WERI-Rb-1 (cell line): Measurements from ENCODE around the gene KNSTRN.
A peak's percentile ranks its signal among the peaks of the same experiment; 100 is the strongest.

Experiments used
- DNase-seq: peaks from one replicate; pipeline ENCODE4 v3.0.0-alpha.2; 2020
- H3K27ac ChIP-seq: fragments of 250-450 bp; sonication (Bioruptor Pico); 2 replicates; pipeline ENCODE4 v1.5.1; 2020; ENCODE audit warnings: mild to moderate bottlenecking, moderate library complexity
- H3K27me3 ChIP-seq: fragments of 250-450 bp; sonication (Bioruptor Pico); 2 replicates; pipeline ENCODE4 v1.5.1; 2021; ENCODE audit warnings: mild to moderate bottlenecking, low read depth, moderate library complexity; ENCODE audit not compliant: insufficient read depth, severe bottlenecking
- H3K36me3 ChIP-seq: fragments of 250-450 bp; sonication (Bioruptor Pico); 2 replicates; pipeline ENCODE4 v1.5.1; 2020; ENCODE audit warnings: mild to moderate bottlenecking, moderate library complexity
- H3K4me3 ChIP-seq: 2 replicates; pipeline ENCODE4 v1.5.1; 2011; ENCODE audit warnings: low read depth, mild to moderate bottlenecking, control low read depth, low read length
- H3K9me3 ChIP-seq: fragments of 250-450 bp; sonication (Bioruptor Pico); 2 replicates; pipeline ENCODE4 v1.5.1; 2021; ENCODE audit warnings: mild to moderate bottlenecking, moderate library complexity; ENCODE audit not compliant: severe bottlenecking
- TF ChIP-seq, protein P1 (sequence below): IDR thresholded peaks from 2 replicates; pipeline ENCODE4 v1.5.1; 2011; ENCODE audit warnings: low read depth, mild to moderate bottlenecking, control low read depth, inconsistent platforms, low read length

KNSTRN gene

DNA sequence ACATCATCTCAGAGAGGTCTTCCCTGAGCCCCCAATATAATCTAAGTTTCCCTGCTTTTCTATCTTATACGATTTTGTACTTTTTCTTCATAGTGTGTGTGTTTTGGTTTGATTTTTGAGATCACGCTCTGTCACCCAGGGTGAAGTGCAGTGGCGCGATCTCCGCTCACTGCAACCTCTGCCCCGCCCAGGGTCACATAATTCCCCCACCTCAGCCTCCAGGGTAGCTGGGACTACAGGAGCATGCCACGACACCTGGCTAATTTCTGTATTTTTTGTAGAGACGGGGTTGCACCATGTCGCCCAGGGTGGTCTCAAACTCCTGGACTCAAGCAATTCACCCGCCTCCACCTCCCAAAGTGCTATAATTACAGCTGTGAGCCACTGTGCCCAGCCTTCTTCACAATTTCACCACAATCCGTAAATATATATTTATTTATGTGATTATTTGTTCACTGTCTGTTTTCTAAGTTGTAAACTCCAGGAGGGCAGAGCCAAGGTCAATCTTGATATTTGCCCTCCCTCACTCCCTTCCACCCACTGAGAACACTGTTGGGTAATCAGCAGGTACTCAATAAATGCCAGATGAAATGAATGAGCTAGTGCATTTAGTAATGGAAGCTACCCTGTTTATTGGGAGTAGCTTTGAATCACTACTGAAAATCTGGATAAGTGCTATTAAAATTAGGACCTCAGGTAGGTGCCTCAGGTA is 547 bp upstream of the KNSTRN start:
- H3K36me3 ChIP-seq: peaks cover 26% of the 10 kb centered on the region
- H3K27ac ChIP-seq: peak overlapping the region; percentile 33; the same call in 1 of the 2 replicates
- no peaks in the 10 kb centered on the region for H3K27me3 ChIP-seq
- no peak overlapping the region for H3K4me3 ChIP-seq
- TF ChIP-seq, protein P1, sequence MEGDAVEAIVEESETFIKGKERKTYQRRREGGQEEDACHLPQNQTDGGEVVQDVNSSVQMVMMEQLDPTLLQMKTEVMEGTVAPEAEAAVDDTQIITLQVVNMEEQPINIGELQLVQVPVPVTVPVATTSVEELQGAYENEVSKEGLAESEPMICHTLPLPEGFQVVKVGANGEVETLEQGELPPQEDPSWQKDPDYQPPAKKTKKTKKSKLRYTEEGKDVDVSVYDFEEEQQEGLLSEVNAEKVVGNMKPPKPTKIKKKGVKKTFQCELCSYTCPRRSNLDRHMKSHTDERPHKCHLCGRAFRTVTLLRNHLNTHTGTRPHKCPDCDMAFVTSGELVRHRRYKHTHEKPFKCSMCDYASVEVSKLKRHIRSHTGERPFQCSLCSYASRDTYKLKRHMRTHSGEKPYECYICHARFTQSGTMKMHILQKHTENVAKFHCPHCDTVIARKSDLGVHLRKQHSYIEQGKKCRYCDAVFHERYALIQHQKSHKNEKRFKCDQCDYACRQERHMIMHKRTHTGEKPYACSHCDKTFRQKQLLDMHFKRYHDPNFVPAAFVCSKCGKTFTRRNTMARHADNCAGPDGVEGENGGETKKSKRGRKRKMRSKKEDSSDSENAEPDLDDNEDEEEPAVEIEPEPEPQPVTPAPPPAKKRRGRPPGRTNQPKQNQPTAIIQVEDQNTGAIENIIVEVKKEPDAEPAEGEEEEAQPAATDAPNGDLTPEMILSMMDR: no peak
- no peak for DNase-seq
- no peaks in the 10 kb centered on the region for H3K9me3 ChIP-seq

DNA sequence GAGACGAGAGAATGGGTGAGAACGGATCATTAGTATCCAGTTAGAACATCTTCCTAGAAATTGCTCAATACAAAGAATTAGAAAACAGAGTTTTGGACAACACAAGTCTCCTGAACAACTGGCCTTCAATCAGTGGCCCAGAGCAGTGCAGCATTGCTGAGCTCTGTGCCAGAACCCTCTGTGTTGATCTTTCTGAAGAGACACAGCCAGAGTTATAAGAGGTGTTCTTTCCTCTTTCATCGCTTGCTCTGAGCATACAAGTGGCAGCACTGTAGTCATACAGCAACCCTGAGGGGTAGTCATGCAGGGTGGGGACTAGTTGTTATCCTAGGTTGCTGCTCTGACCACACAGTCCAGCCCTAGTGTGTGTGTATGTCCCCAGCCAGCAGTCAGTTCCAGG is 4.0 kb downstream of the KNSTRN start:
- Histone ChIP-seq H3K36me3 (peaks cover 71% of the 10 kb centered on the region), H3K27ac (no peak overlapping the region)

DNA sequence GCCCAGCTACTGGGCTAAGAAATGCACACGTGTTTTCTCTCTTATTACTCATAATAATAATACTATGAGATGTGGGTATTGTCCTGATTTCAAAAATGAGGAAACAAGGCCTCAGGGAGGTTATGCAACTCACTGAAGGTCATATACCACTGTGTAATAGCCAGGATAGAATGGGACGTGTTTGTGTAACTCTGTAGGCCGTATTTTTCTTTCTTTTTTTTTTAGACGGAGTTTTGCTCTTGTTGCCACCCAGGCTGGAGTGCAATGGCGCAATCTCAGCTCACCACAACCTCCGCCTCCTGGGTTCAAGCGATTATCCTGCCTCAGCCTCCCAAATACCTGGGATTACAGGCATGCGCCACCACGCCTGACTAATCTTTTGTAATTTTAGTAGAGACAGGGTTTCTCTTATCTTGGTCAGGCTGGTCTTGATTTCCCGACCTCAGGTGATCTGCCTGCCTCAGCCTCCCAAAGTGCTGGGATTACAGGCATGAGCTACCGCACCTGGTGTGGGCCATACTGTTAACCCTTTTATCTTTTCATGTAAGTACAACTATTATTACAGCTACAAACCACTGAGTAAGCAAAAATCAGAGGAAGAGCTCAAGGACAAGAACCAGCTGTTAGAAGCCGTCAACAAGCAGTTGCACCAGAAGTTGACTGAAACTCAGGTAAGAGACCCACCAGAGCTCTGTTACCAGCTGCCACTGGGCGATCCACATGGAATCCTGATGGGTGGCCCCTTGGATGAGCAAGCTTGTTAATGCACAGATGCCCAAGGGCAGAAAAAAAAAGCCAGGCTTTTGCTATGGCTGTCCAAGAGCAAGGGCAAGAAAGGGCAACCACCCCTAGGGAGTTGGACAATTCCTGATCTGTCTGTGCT is 6.7 kb downstream of the KNSTRN start:
- H3K27me3 ChIP-seq: no peaks in the 10 kb centered on the region
- DNase-seq: no peak
- H3K4me3 ChIP-seq: no peak overlapping the region
- TF ChIP-seq, protein P1: no peak
- H3K36me3 ChIP-seq: peaks cover 98% of the 10 kb centered on the region
- no peaks in the 10 kb centered on the region for H3K9me3 ChIP-seq
- no peak overlapping the region for H3K27ac ChIP-seq

More for the DNA sequence above, 4.0 kb downstream of the KNSTRN start:
- TF ChIP-seq, protein P1: no peak
- Histone ChIP-seq H3K27me3 (no peaks in the 10 kb centered on the region), H3K9me3 (no peaks in the 10 kb centered on the region), H3K4me3 (no peak overlapping the region)
- no peak for DNase-seq

DNA sequence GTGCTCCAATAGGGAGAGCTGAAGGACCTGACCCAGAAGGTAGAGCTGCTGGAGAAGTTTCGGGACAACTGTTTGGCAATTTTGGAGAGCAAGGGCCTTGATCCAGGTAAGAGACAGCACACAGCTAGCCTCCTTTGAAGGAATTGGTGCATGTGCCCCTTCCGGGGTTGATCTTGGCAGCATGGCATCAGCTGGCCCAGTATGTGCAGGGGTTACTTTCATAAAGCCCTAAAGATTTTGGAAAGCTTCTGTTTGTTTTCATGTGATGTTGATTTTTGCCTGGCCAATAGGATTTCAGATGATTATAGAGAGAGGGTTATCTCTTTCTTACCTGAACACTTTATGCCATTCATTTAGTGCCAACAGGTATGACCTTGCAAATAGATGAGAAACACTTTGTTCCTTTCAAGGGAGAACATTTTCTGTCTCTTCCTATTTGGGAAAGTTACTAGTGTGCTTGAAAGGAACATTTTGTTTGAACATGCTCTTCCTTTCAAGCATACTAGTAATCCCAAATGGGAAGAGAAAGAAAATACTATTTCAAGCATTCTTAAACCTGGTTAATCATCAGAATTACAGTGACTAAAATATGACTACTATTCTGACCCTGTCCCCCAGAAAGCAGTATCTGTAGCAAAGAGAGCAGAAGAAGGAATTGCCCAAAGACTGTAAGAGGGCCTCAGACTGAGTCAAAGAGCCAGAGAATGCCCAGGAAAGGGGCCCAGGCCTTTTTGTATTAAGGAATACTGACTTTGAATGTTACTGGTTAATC is 7.5 kb downstream of the KNSTRN start:
- Histone ChIP-seq H3K9me3 (no peaks in the 10 kb centered on the region), H3K27me3 (no peaks in the 10 kb centered on the region), H3K36me3 (peaks cover 93% of the 10 kb centered on the region), H3K4me3 (no peak overlapping the region), H3K27ac (no peak overlapping the region)
- no peak for DNase-seq
- TF ChIP-seq, protein P1: no peak

DNA sequence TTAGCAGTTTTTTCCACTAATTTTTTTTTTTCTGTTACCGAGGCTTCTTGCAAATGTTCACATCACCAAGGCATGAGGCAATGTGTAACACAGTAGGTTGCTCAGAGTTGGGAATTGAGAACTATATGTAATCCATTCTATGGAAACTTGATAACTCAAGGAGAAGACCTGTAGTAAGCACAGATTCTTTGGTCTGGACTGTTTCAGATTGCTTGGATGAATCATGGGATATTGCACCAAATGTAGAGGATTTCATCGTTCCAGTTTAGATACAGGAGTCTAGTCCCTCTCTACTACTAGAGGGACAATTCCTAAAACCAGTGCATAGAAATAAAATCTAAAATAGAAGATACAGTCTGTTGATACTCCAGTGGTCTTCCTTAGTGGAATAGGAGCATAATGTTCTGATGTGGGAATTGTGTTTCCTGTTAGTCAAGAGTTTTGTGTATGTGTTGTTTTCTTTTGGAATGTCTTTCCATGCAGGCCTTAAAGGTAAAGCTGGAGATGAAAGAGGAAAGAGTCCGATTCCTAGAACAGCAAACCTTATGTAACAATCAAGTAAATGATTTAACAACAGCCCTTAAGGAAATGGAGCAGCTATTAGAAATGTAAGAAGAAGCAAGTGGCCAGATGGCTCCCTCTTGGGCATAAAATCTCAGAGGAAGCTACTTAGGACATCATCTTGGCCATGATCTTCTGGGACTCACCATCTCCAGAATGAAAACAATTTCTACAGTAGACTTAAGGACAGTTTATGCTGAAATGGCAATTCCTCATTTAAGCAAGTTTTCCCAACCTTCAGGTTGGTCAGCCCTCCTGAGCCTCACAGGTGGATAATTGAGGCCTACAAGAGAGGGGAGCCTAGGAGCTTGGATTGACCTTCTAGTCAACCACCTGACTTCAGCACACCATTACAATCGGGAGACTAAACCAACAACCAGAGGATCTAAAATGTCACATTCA is 10.7 kb downstream of the KNSTRN start:
- TF ChIP-seq, protein P1: no peak
- Histone ChIP-seq H3K27ac (no peak overlapping the region), H3K27me3 (no peaks in the 10 kb centered on the region), H3K9me3 (no peaks in the 10 kb centered on the region), H3K4me3 (no peak overlapping the region), H3K36me3 (peaks cover 65% of the 10 kb centered on the region)
- DNase-seq: no peak
